22Rv1 (cell line): ENCODE data around the gene SLC13A2.

Source experiments
- CTCF ChIP-seq: fragments of 450-650 bp; IDR thresholded peaks from 2 replicates; pipeline ENCODE4 v1.5.1; 2017; ENCODE audit warnings: mild to moderate bottlenecking
- ZFX ChIP-seq: fragments of 450-650 bp; IDR thresholded peaks from 2 replicates; pipeline ENCODE4 v1.6.1; 2017; ENCODE audit warnings: antibody characterized with exemption, borderline replicate concordance

- no peak for TF ChIP-seq CTCF
- TF ChIP-seq ZFX: no peak
Observed at GRCh38 chr17:28530926-28531325, 57.5 kb downstream of the SLC13A2 start.
